AG04450 (cell line): Measurements from ENCODE around the gene CLBA1. TPM values are rescaled to one million over a fixed set of nuclear protein-coding genes. Genes with fewer than 3 reads are reported as not detected.
A peak's percentile ranks its signal among the peaks of the same experiment; 100 is the strongest.

Experiments used
- CTCF ChIA-PET: fragments of 300-600, 350-600 bp; formaldehyde crosslinking; extraction: SDS; loops from one replicate; lab custom pipeline; 2022; ENCODE audit warnings: antibody characterized with exemption, inconsistent platforms; lab: Charles Lee
- POLR2A ChIA-PET: fragments of 350-600 bp; formaldehyde crosslinking; extraction: SDS; loops from one replicate; lab custom pipeline; 2021; ENCODE audit warnings: antibody characterized with exemption, inconsistent platforms; lab: Yijun Ruan, JAX
- DNase-seq: peaks from one replicate; pipeline ENCODE4 v3.0.0-alpha.2; 2011; ENCODE audit warnings: low read depth, low spot score
- H3K27ac ChIP-seq: one replicate; pipeline ENCODE4 v1.5.1; 2012; ENCODE audit warnings: low read depth, low read length, control low read depth
- H3K27me3 ChIP-seq: one replicate; pipeline ENCODE4 v1.6.0; 2012; ENCODE audit warnings: low read length; ENCODE audit not compliant: control insufficient read depth, insufficient read depth
- H3K4me3 ChIP-seq: 2 replicates; pipeline ENCODE4 v1.5.1; 2011; ENCODE audit warnings: mild to moderate bottlenecking, low read depth, low read length, control low read depth
- H3K9me3 ChIP-seq: 2 replicates; pipeline ENCODE4 v1.5.1; 2012; ENCODE audit warnings: low read length; ENCODE audit not compliant: control insufficient read depth, insufficient read depth
- polyA plus RNA-seq: library from polyadenylated mRNA; depleted of rRNA; stranded (reverse); fragments of >200 nt; gene quantifications from 2 replicates; pipeline ENCODE4 v1.2.3, GENCODE V29; 2011
- TF ChIP-seq, protein P1 (sequence below): IDR thresholded peaks from 2 replicates; pipeline ENCODE4 v1.5.1; 2011; ENCODE audit warnings: low read depth, low read length, control low read depth, inconsistent platforms

The CLBA1 gene
- polyA plus RNA-seq, 1 experiment: 4.6 TPM

DNA sequence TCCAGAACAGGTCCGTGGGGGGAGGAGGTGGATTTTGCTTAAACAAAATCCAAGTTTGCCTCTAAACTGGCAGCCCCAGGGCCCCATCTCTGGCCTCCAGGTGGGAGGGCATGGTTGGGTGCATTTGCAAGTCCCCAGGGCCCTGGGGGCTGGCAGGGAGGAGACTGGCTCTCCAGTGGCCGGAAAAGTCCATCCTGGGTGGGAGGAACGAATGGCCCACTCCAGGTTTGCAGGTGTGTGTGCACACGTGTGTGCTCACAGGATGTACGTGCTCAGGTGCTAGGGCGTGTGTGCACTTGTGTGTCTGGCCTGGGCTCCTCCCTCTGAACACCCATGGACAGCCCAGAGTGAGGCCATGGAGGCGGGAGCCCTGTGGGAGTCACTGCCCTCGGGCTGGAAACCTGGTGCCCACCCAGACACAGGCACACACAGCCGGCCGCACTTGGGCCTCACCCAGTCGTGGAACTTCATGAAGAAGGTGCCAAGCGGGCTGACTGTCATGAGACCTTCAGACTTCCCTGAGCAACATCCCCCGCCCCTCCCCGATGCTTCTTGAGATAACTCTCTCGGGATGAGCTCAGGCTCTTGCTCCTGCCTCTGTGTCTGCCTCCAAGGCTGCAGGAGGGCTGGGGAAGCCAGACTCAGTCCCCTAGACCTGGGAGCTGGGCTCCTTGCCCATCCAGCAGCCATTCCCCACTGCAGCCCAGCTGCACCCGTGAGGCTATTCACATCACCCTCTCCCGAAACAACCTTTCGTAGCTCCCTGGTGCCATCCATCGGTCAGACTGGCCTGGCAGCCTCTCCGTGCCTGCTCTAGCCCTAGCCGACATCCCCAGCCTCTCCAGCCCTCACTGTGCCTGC lies 16.8 kb upstream of the CLBA1 start:
- ChIA-PET CTCF (interaction anchor here (1.0 to 1.6 kb wide), 2 partner anchors 20 to 73 kb away, joined by 4 read pairs; no protein-coding TSS in a partner anchor), POLR2A (no interaction called here)
- Histone ChIP-seq H3K27ac (no peak overlapping the region), H3K27me3 (no peaks in the 10 kb centered on the region), H3K9me3 (no peaks in the 10 kb centered on the region; the same call in 1 of the 2 replicates), H3K4me3 (no peak overlapping the region)
- TF ChIP-seq, protein P1, sequence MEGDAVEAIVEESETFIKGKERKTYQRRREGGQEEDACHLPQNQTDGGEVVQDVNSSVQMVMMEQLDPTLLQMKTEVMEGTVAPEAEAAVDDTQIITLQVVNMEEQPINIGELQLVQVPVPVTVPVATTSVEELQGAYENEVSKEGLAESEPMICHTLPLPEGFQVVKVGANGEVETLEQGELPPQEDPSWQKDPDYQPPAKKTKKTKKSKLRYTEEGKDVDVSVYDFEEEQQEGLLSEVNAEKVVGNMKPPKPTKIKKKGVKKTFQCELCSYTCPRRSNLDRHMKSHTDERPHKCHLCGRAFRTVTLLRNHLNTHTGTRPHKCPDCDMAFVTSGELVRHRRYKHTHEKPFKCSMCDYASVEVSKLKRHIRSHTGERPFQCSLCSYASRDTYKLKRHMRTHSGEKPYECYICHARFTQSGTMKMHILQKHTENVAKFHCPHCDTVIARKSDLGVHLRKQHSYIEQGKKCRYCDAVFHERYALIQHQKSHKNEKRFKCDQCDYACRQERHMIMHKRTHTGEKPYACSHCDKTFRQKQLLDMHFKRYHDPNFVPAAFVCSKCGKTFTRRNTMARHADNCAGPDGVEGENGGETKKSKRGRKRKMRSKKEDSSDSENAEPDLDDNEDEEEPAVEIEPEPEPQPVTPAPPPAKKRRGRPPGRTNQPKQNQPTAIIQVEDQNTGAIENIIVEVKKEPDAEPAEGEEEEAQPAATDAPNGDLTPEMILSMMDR: no peak
- no peak for DNase-seq

DNA sequence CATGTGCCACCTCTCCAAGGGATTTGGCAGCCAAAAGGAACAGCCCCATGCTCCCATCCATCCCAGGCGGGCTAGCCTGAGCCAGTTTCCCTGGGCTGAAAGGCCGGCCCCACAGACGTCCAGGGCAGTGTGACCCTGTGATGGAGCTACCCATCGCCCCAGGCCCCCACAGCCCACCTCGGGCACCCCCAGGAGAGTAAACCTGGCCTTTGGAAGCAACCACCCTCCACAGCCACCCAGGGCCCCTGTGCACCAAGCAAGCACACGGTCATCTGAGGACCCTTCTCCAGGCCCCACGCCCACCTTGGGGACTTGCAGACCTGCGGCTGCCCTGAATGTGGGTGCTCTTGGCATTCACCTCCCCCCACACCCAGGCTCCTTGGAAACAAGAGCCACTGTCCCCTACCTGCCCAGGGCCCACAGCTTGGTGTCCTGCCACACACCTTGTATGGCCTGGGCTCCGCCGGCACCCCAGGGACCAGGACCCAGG lies 15.8 kb upstream of the CLBA1 start:
- Histone ChIP-seq H3K9me3 (no peaks in the 10 kb centered on the region; the same call in 1 of the 2 replicates), H3K27me3 (no peaks in the 10 kb centered on the region), H3K27ac (peak overlapping the region; percentile 21), H3K4me3 (peak overlapping the region; percentile 48)
- CTCF ChIA-PET: interaction anchor here (1.0 to 1.6 kb wide), 3 partner anchors 21 to 75 kb away, joined by 3 to 4 read pairs (median 4); no protein-coding TSS in a partner anchor
- TF ChIP-seq, protein P1: no peak
- POLR2A ChIA-PET: no interaction called here
- no peak for DNase-seq

DNA sequence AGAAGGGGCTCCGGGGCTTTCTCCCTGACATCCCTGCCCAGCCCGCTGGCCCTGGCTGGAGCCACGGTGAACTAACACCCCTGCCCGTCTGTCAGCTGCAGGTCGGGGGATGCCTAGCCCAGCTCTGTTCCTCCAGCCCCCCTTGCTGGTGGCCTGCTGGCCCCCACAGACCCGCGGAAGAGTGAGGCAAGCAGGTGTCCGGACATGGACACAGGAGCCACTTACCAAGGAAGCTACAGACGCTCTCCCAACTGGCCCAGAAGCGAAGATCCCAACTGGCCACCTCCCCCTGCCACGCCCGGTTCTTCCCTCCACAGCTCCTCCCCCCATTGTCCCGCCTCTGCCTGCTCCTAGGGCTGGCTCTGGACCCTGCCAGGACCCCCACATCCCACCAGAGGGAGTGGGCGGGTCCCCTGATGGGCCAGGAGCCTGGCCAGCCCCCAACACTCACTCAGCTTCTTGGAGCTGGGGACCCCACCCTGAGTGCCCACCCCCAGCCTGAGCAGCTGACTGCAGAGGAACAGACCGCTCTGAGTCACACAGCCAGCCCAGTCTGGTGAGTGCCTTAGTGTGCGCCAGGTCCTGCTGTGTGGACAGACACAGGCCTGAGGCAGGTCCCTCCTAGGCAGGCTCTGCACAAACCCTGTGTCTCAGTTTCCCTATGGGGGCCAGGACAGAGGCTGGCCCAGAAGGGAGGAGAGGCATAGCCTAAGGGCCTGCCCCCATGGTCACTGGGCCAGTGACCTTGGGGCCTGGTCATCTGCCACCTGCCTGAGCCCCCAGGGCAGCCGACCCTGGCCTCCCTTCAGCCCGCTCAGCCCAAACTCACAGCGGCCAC lies 15.1 kb upstream of the CLBA1 start:
- peak overlapping the region; percentile 48 for H3K4me3 ChIP-seq
- POLR2A ChIA-PET: no interaction called here
- TF ChIP-seq, protein P1: no peak
- no peaks in the 10 kb centered on the region for H3K27me3 ChIP-seq
- CTCF ChIA-PET: interaction anchor here (1.0 to 1.6 kb wide), 2 partner anchors 30 to 75 kb away, joined by 3 to 4 read pairs; no protein-coding TSS in a partner anchor
- H3K27ac ChIP-seq: peak overlapping the region; percentile 31
- no peaks in the 10 kb centered on the region; the same call in 1 of the 2 replicates for H3K9me3 ChIP-seq
- peak; percentile 29 for DNase-seq

DNA sequence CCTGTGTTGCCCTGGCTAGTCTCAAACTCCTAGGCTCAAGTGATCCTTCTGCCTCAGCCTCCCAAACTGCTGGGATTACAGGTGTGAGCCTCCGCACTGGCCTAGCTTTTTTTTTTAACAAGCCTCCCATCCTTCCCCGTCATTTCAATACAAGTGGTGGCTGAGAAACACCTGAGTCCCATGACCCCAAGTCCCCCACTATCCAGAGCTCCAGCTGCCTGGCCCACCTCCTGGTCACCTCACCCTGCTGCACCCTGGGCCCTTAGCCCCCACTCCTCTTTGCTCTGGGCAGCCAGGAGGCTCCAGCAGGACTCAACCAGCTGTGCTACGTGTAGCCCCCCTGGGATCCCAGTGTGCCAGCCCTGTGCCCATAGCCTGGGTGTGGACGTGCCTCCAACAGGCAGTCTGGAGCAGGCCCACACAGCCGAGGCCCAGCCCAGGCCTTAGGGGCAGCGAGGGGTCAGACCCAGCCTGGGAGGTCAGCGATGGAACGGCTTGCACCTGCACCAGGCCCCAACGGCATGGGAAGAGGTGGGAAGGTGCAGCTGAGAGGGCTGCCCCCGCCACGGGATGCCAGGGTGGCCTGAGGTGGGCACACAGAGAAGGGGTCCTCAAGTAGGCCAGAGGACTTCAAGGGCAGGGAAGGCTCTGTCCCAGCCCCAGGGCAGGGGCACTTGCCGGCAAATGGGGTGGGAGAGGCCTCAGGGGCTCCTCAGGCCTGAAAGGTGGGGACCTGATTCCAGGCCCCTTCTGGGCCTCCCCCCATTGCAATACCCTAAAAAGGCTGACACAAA lies 13.9 kb upstream of the CLBA1 start:
- no peak overlapping the region for H3K27ac ChIP-seq
- CTCF ChIA-PET: interaction anchor here (0.5 to 6.2 kb wide), 2 partner anchors 56 to 74 kb away, joined by 4 to 127 read pairs; no protein-coding TSS in a partner anchor
- TF ChIP-seq, protein P1: no peak
- no peaks in the 10 kb centered on the region for H3K27me3 ChIP-seq
- H3K4me3 ChIP-seq: no peak overlapping the region
- DNase-seq: no peak
- POLR2A ChIA-PET: no interaction called here
- no peaks in the 10 kb centered on the region; the same call in 1 of the 2 replicates for H3K9me3 ChIP-seq
